ENCODE measurements around the gene ZBTB20. TPM values are rescaled to one million over a fixed set of nuclear protein-coding genes. Genes with fewer than 3 reads are reported as not detected.

The ZBTB20 gene
- polyA plus RNA-seq, 1 of the 3 experiments (the other 2 are of a cell fraction) = 0.43 TPM

DNA sequence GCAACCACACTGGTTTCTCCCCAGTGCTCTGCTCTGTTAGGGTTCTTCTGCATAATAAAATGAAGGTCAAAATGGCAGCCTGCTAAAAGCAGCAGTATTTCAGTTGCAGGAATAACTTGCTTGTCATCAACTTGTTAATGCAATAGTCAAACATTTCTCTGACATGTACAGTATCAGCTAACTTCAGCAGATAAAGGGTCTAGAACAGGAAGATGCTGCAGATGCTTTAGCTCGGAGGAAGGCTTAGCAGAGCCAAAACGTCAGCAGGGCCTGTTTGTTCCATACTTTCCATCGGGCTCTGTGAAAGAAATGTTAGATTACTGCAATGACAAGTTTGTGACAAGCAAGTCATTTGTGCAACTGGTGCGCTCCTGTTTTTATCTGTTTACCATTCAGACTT lies 561.4 kb downstream of the ZBTB20 start:
- Histone ChIP-seq H3K4me2 (no peak overlapping the region), H3K9me3 (no peaks in the 10 kb centered on the region)
- WGBS (ENCODE audit: low lambda C conversion rate) = 86% methylated on average over 4 of the region's 4 CpGs

DNA sequence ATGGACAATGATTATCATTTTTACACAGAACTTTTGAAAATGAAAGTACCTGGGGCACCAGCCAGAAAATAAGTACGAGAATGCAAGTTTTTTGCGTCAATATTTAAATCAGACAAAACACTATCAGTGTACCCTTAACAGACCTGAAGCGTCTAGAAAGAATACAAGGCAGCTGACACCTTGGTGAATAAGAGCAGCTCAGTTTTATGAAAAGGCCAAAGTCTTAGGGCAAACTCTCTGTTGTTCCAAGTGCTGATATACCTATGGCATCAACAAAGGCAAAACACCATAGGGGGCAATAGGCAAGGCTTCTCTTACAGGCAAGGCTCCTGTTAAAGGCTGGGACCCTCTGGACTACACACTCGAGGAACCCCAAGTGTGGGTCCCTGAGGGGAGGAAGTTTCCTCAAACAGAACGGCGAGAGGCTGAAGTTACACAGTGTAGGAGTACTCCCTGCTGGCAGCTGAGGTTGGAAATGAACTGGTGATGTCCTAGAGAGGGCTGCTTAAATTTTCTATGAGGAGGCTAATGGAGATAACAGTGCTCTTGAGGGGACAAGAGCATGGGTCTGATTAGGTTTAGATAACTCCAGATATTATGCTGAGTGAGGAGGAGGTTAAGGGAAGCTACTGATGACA lies 562.2 kb downstream of the ZBTB20 start:
- Histone ChIP-seq H3K79me2 (ENCODE audit: insufficient read depth) (0 out of 2 replicates have a peak, but pooled peaks cover 14% of the 10 kb centered on the region), H3F3A (replicated peaks; ENCODE audit: insufficient read depth) (no peaks in the 10 kb centered on the region), H4K20me1 (ENCODE audit: insufficient read depth) (0 out of 2 replicates have a peak, but pooled peaks cover 7% of the 10 kb centered on the region), H3K9me3 (0 out of 2 replicates have a peak, but pooled peaks cover 4% of the 10 kb centered on the region), H3K27me3 (ENCODE audit: insufficient read depth) (no peaks in the 10 kb centered on the region), H2AFZ (ENCODE audit: low read depth) (no peak overlapping the region), H3K4me1 (ENCODE audit: control insufficient read depth in 1 of 2, insufficient read depth in 2 of 2, low read depth in 1 of 2, low read length in 1 of 2) (no peaks in the 10 kb centered on the region), H3K4me3 (ENCODE audit: low read depth in 2 of 2, low read length in 1 of 2) (no peak overlapping the region), H3K9me2 (no peaks in the 10 kb centered on the region), H3K4me2 (no peak overlapping the region), H3K9ac (no peak overlapping the region), H3K27ac (ENCODE audit: low read depth in 2 of 2, low read length in 1 of 2) (no peak overlapping the region), H3K36me3 (replicated peaks in 1 of 2; ENCODE audit: control insufficient read depth in 1 of 2, insufficient read depth in 2 of 2, low read length in 1 of 2) (peaks cover 6 to 20% of the 10 kb centered on the region in 2 experiments)
- ChIA-PET POLR2A (no interaction called here), CTCF (interaction anchor here (0.9 to 1.3 kb wide), 2 partner anchors 18 to 508 kb away, joined by 3 to 4 read pairs; no protein-coding TSS in a partner anchor)
- TF ChIP-seq NFIC (IDR thresholded peaks at IDR 0.05; ENCODE audit: borderline replicate concordance) = no peak
- TF ChIP-seq EP300 (IDR thresholded peaks at IDR 0.05; ENCODE audit: borderline replicate concordance in 1 of 2, low read depth in 1 of 2, low read length in 1 of 2) = no peak
- TF ChIP-seq TEAD4 (IDR thresholded peaks at IDR 0.05; ENCODE audit: borderline replicate concordance, insufficient read depth) = no peak
- TF ChIP-seq SIN3A (IDR thresholded peaks at IDR 0.05; ENCODE audit: borderline replicate concordance, low read depth, low read length) = no peak
- no peak for TF ChIP-seq TCF12 (IDR thresholded peaks at IDR 0.05)
- TF ChIP-seq ELF1 (IDR thresholded peaks at IDR 0.05) = no peak
- TF ChIP-seq, protein P1, sequence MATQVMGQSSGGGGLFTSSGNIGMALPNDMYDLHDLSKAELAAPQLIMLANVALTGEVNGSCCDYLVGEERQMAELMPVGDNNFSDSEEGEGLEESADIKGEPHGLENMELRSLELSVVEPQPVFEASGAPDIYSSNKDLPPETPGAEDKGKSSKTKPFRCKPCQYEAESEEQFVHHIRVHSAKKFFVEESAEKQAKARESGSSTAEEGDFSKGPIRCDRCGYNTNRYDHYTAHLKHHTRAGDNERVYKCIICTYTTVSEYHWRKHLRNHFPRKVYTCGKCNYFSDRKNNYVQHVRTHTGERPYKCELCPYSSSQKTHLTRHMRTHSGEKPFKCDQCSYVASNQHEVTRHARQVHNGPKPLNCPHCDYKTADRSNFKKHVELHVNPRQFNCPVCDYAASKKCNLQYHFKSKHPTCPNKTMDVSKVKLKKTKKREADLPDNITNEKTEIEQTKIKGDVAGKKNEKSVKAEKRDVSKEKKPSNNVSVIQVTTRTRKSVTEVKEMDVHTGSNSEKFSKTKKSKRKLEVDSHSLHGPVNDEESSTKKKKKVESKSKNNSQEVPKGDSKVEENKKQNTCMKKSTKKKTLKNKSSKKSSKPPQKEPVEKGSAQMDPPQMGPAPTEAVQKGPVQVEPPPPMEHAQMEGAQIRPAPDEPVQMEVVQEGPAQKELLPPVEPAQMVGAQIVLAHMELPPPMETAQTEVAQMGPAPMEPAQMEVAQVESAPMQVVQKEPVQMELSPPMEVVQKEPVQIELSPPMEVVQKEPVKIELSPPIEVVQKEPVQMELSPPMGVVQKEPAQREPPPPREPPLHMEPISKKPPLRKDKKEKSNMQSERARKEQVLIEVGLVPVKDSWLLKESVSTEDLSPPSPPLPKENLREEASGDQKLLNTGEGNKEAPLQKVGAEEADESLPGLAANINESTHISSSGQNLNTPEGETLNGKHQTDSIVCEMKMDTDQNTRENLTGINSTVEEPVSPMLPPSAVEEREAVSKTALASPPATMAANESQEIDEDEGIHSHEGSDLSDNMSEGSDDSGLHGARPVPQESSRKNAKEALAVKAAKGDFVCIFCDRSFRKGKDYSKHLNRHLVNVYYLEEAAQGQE (IDR thresholded peaks at IDR 0.05; ENCODE audit: low read depth, low read length) = no peak
- TF ChIP-seq, protein P2, sequence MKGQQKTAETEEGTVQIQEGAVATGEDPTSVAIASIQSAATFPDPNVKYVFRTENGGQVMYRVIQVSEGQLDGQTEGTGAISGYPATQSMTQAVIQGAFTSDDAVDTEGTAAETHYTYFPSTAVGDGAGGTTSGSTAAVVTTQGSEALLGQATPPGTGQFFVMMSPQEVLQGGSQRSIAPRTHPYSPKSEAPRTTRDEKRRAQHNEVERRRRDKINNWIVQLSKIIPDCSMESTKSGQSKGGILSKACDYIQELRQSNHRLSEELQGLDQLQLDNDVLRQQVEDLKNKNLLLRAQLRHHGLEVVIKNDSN (IDR thresholded peaks at IDR 0.05; ENCODE audit: borderline replicate concordance, low read depth) = no peak
- TF ChIP-seq CHD2 (IDR thresholded peaks at IDR 0.05; ENCODE audit: low read length, partially characterized antibody) = no peak
- TF ChIP-seq, protein P3, sequence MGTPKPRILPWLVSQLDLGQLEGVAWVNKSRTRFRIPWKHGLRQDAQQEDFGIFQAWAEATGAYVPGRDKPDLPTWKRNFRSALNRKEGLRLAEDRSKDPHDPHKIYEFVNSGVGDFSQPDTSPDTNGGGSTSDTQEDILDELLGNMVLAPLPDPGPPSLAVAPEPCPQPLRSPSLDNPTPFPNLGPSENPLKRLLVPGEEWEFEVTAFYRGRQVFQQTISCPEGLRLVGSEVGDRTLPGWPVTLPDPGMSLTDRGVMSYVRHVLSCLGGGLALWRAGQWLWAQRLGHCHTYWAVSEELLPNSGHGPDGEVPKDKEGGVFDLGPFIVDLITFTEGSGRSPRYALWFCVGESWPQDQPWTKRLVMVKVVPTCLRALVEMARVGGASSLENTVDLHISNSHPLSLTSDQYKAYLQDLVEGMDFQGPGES (IDR thresholded peaks at IDR 0.05; ENCODE audit: low read depth, low read length) = no peak
- 94% methylated on average over 6 of the region's 6 CpGs for WGBS (ENCODE audit: low lambda C conversion rate)
- DNase-seq = no peak

More for the DNA sequence above, 561.4 kb downstream of the ZBTB20 start:
- Histone ChIP-seq H3K9me2 (no peaks in the 10 kb centered on the region), H3K4me3 (ENCODE audit: low read depth in 2 of 2, low read length in 1 of 2) (no peak overlapping the region), H3K9ac (no peak overlapping the region), H2AFZ (ENCODE audit: low read depth) (no peak overlapping the region), H3F3A (replicated peaks; ENCODE audit: insufficient read depth) (peaks cover under 1% of the 10 kb centered on the region), H3K27ac (ENCODE audit: low read depth in 2 of 2, low read length in 1 of 2) (no peak overlapping the region), H3K27me3 (ENCODE audit: insufficient read depth) (no peaks in the 10 kb centered on the region), H3K36me3 (replicated peaks in 1 of 2; ENCODE audit: control insufficient read depth in 1 of 2, insufficient read depth in 2 of 2, low read length in 1 of 2) (peaks cover 6 to 14% of the 10 kb centered on the region in 2 experiments), H4K20me1 (ENCODE audit: insufficient read depth) (0 out of 2 replicates have a peak, but pooled peaks cover 7% of the 10 kb centered on the region), H3K4me1 (ENCODE audit: control insufficient read depth in 1 of 2, insufficient read depth in 2 of 2, low read depth in 1 of 2, low read length in 1 of 2) (no peaks in the 10 kb centered on the region), H3K79me2 (ENCODE audit: insufficient read depth) (0 out of 2 replicates have a peak, but pooled peaks cover 13% of the 10 kb centered on the region)
- no peak for DNase-seq
- ChIA-PET POLR2A (no interaction called here), CTCF (no interaction called here)
- TF ChIP-seq CHD2 (IDR thresholded peaks at IDR 0.05; ENCODE audit: low read length, partially characterized antibody) (no peak), FOSL2 (IDR thresholded peaks at IDR 0.05; ENCODE audit: borderline replicate concordance, low read depth) (no peak), MXI1 (IDR thresholded peaks at IDR 0.05; ENCODE audit: low read depth, low read length) (no peak), RFX5 (IDR thresholded peaks at IDR 0.05; ENCODE audit: low read length) (no peak), FOXM1 (IDR thresholded peaks at IDR 0.05; ENCODE audit: low read depth) (no peak), GATA2 (CRISPR knock-in tag; IDR thresholded peaks at IDR 0.05) (no peak)
- TF ChIP-seq, protein P4, sequence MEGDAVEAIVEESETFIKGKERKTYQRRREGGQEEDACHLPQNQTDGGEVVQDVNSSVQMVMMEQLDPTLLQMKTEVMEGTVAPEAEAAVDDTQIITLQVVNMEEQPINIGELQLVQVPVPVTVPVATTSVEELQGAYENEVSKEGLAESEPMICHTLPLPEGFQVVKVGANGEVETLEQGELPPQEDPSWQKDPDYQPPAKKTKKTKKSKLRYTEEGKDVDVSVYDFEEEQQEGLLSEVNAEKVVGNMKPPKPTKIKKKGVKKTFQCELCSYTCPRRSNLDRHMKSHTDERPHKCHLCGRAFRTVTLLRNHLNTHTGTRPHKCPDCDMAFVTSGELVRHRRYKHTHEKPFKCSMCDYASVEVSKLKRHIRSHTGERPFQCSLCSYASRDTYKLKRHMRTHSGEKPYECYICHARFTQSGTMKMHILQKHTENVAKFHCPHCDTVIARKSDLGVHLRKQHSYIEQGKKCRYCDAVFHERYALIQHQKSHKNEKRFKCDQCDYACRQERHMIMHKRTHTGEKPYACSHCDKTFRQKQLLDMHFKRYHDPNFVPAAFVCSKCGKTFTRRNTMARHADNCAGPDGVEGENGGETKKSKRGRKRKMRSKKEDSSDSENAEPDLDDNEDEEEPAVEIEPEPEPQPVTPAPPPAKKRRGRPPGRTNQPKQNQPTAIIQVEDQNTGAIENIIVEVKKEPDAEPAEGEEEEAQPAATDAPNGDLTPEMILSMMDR (IDR thresholded peaks at IDR 0.05) = no peak

Measured in SK-N-SH (cell line).